NK-92 (cell line): ENCODE measurements around the gene CALML5.

Experiments used
- DNase-seq: peaks from one replicate; lab custom pipeline; 2025; ENCODE audit not compliant: unreplicated experiment; lab: John Stamatoyannopoulos, UW

Gene CALML5

GRCh38 chr10:5467634-5468255 lies 31.6 kb downstream of the CALML5 start:
- no peak for DNase-seq

DNA sequence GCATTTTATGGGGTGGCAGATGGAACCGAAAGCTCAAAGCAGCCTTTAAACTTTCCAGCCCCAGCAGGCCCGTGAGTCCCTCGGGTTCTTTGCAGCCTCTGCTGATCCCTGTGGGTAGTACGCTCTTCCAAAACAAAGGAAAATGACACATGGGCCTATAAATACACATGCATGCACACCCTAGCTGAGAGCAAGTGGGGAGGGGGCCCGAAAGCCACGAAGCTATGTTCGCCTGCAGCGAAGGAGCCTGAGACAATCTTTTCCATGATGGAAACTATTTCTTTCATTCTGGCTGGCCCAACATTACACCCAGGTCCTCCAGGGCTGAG lies 32.2 kb downstream of the CALML5 start:
- DNase-seq = no peak

DNA sequence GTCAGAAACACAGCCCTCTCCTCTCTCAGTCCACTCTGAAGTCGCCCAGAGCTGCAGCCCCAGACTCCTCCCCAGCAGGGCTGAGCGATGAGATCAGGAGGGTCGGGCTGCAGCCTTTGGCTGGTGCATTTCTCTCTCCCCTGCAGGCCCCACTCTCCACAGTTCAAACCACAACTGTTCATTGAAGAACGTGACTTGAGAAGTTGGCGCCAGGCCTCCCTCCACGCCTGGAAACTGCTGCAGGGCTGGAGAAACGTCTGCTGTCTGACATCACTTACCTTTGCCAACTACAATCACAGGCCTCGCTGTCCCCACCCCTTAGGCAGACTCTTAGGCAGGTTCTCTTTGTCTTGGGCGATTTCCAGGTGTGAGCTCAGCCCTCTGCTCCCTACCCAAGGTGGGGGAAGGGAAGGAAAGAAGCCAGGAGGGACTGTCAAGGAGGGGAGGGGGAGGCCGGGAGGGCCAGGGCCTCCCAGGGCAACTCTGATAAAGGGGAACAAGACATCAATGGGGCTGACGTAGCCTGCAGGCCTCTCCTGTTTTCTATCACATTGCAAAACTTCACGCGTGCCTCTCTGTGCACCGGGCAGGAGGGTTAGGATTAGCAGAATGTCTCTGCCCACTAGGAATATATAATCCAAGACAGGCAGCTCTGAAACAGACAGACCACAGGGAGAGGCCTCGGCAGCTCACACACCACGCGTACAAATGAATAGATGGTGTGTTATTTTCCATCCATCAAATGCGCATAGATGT lies 32.7 kb downstream of the CALML5 start:
- DNase-seq = no peak

- no peak for DNase-seq
Observed at GRCh38 chr10:5465976-5466450, 33.4 kb downstream of the CALML5 start.

DNA sequence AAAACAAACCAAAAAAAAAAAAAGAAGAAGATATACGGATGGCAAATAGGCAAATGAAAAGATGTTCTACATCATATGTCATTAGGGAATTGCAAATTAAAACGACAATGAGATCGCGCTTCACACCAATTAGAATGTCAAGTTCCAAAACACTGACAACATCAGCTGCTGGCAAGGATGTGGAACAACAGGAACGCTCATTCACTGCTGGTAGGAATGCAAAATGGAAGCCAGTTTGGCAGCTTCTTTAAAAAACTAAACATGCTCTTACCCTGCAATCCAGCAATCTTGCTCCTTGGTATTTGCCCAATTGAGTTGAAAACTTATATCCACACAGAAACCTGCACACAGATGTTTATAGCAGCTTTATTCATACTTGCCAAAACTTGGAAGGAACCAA lies 34.8 kb downstream of the CALML5 start:
- no peak for DNase-seq

GRCh38 chr10:5462841-5463293 lies 36.5 kb downstream of the CALML5 start:
- DNase-seq = no peak

DNA sequence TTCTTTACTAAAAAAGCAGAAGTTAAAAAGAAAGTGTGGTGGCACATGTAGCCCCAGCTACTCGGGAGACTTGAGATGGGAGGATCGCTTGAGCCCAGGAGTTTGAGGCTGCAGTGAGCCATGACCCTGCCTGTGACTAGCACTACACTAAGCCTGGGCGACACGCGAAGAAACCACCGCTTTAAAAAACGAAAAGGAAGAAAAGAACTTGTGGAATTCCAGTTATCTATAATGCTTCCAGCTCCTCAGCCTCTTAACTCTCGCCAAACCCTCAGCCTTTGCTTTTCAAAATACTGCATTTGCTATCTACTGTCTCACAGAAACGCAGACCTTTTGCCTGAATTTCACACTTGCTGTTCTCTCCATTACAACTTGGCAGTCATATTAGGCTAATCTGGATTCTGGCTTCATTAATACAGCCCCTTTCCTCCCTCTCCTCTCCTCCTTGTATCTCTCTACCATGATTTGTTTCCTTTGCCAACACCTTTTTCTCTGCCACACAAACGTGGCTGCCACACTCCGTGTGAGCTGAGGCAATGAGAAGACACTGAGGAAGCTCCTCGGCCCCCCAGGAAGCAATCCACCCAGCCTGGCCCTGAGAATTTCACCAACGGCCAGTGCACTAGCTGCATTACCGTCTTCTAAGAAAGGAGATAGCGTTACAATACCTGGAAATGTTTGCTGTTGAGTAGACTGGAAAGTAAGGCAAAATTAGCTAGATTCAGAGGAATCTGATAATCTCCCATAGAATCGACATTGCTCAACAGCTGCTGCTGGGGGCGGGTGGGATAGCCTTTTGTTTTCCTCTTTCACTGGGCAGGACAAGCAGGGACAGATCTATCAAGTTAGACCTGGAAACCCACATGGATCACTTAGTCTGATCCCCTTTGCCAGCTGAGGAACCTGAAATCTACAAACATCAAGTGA lies 37.2 kb downstream of the CALML5 start:
- no peak for DNase-seq

DNA sequence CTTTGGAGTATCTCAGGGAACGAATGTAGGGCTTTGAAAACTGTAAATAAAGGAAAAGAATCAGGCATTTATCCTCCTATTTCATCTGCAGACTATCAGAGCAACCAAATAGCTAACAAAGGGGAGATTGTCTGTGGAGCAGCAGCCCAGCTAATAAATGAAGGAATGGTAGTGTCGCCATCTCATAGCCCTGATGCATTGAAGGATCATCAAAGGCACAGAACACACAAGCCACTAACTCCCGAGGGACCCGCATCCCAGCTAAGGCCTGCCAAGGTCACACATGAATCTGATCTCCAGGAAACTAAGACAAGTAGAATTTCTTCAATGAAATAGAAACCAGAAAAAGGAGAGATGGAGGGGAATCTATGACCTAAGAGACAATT lies 38.2 kb downstream of the CALML5 start:
- DNase-seq = no peak

- no peak for DNase-seq
Observed at GRCh38 chr10:5460468-5461202, 38.7 kb downstream of the CALML5 start.

DNA sequence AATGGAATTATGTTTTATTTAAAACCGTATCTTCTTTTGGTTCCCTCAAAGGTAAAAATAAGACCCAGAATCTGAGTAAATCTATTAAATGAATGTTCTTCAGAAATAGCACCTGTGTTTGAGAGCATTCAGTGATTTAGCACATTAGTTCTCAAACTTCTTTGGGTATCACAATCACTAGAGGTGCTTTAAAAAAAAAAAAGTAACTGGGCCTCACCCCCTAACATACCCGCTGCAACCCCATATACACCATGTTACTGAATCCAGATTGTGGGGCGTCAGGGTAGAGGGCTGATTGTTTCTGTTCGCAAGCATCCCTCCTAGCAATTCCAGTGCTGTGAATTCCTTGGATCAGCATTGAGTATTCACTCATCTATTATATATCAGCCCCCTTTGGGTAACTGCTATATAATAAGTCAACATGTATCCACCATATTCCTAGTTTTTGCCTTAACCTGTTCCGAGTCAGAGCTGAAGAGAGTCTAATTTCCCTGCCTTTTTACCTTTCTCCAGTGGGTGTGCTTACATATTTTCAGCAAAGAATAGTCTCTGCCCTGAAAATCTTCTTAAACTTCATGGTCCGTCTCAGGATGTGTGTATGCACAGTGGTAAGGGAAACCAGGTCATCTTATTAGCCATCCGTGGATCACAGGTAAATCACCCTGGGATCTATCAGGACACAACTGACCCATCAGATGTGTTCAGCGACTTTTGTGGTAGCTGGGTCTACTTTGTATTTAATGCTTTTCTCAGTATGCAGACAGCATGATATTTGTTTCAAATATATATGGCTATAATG lies 40.2 kb downstream of the CALML5 start:
- no peak for DNase-seq

DNA sequence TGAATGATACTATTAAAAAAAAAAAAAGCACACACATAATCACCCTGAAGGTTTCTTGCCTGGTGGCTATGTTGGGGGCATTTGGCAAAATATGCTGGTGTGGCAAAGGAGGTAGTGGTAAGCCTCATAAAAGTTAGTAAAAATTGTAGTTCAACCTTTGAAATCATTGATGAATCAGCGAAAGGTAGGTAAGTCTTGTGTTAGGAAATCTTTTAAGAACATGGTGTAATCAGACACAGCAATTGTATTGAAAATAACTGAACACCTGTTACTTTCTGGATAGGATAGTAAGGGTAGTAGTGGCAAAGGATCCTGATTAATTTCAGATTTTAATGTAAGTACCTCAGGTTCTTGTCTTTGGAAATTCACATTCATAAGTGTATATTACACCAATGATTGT lies 40.9 kb downstream of the CALML5 start:
- no peak for DNase-seq

- DNase-seq = no peak
Observed at GRCh38 chr10:5457741-5458140, 41.6 kb downstream of the CALML5 start.

DNA sequence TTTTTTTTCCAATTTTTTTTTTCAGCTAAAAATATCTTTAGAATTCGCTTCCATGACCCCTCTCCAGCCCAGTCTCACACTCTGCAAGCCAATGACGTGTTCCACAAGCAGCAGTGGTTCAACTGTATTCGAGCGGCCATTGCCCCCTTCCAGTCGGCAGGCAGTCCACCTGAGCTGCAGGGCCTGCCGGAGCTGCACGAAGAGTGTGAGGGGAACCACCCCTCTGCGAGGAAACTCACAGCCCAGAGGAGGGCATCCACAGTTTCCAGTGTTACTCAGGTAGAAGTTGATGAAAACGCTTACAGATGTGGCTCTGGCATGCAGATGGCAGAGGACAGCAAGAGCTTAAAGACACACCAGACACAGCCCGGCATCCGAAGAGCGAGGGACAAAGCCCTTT lies 42.8 kb downstream of the CALML5 start:
- no peak for DNase-seq

GRCh38 chr10:5453749-5454489 lies 45.5 kb downstream of the CALML5 start:
- no peak for DNase-seq

DNA sequence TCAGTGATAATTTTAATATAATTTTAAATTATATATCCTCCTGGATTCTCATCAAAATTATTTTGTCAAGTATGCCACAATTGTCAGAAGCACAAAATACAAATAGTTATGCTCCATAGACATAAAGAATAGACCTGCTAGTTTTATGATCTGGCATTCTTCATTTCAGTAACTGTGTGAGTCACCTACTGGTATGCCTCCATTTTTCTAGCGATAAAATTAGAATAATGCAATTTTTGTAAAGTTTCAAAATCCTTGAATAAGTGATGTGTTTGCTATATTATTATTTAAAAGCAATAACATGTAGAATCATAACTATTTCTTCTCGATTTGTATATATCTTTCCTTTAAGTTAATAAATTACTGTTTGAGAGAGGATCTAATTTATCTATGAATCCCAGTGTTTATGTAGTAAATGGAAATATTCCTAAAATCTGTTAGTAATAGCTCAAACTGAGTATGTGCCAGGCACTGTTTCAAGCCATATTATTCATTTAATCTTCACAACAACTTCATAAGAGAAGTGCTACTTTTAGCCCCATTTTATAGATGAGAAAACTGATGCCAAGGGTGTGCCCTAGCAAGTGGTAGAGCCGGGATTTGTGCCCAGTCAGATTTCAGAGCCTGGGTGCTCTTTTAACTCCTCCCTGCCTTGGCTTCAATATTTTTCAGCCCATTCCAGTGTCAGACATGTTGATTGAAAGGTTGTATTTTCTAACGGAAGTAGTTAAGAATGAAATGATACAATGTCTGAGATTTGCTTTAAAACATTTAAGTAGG lies 48.6 kb downstream of the CALML5 start:
- DNase-seq = no peak

GRCh38 chr10:5449823-5450222 lies 49.5 kb downstream of the CALML5 start:
- DNase-seq = no peak

GRCh38 chr10:5449227-5449626 lies 50.1 kb downstream of the CALML5 start:
- no peak for DNase-seq
